ENCODE results near the gene FAM47E. TPM values are rescaled to one million over a fixed set of nuclear protein-coding genes. Genes with fewer than 3 reads are reported as not detected.
"Not testable (repeated sequence)": the region's sequence is repeated elsewhere in the genome, so short reads cannot be mapped to it uniquely, and the experiment has no call there.

FAM47E gene
- total RNA-seq, 4 donors from 2014 or later, result 0.56 to 6.8 (median 3.8) TPM

DNA sequence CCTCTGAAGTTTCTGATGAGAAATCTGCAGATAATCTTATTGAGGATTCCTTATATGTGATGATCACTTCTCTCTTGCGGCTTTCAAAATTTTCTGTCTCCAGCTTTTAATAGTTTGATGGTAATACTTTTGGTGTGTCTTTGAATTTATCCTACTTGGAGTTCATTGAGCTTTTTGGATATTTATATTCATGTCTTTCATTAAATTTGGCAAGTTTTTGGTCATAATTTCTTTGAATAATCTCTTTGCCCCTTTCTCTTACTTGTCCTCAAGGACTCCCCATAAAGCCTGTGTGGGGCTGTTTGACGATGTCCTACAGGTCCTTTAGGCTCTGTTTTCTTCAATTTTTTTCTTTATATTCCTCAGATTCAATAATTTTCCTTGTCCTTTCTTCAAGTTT is 11.3 kb upstream of the FAM47E start:
- peaks cover 6 to 33% of the 10 kb centered on the region in 2 donors for H3K4me1 ChIP-seq
- no peak for ATAC-seq
- in situ Hi-C loops (cut with MboI; ENCODE audit: low sequenced_read_pairs in 4 of 4), result loop anchor here in 2 of 4 donors (10.0 kb wide), 1 partner anchor 55 kb away; no protein-coding TSS in a partner anchor
- no peak overlapping the region for H3K27ac ChIP-seq
- H3K27me3 ChIP-seq, result no peaks in the 10 kb centered on the region
- intact Hi-C loops (cut with DNase I; ENCODE audit: low total_unique reads), result no loop called here
- peaks cover 0 to 7% (median 5%) of the 10 kb centered on the region in 3 donors for H3K9me3 ChIP-seq
- H3K4me3 ChIP-seq, result no peak overlapping the region
- DNase-seq, result no peak
- no peaks in the 10 kb centered on the region for H3K36me3 ChIP-seq
- no peak for TF ChIP-seq POLR2A (IDR thresholded peaks at IDR 0.05)
- TF ChIP-seq, protein P1, sequence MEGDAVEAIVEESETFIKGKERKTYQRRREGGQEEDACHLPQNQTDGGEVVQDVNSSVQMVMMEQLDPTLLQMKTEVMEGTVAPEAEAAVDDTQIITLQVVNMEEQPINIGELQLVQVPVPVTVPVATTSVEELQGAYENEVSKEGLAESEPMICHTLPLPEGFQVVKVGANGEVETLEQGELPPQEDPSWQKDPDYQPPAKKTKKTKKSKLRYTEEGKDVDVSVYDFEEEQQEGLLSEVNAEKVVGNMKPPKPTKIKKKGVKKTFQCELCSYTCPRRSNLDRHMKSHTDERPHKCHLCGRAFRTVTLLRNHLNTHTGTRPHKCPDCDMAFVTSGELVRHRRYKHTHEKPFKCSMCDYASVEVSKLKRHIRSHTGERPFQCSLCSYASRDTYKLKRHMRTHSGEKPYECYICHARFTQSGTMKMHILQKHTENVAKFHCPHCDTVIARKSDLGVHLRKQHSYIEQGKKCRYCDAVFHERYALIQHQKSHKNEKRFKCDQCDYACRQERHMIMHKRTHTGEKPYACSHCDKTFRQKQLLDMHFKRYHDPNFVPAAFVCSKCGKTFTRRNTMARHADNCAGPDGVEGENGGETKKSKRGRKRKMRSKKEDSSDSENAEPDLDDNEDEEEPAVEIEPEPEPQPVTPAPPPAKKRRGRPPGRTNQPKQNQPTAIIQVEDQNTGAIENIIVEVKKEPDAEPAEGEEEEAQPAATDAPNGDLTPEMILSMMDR (IDR thresholded peaks at IDR 0.05 in 4 of 5, conservative IDR thresholded peaks at IDR 0.05 in 1 of 5), result no peak

DNA sequence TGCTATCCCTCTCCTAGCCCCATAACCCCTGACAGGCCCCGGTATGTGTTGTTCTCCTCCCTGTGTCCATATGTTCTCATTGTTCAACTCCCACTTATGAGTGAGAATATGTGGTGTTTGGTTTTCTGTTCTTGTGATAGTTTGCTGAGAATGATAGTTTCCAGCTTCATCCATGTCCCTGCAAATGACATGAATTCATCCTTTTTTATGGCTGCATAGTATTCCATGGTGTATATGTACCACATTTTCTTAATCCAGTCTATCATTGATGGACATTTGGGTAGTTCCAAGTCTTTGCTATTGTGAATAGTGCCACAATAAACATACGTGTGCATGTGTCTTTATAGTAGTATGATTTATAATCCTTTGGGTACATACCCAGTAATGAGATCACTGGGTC is 7.6 kb upstream of the FAM47E start:
- in situ Hi-C loops (cut with MboI; ENCODE audit: low sequenced_read_pairs in 4 of 4) (loop anchor here in 2 of 4 donors (10.0 kb wide), 1 partner anchor 59 kb away; no protein-coding TSS in a partner anchor), intact Hi-C loops (cut with DNase I; ENCODE audit: low total_unique reads) (loop anchor here (2.0 kb wide), 1 partner anchor 63 kb away; no protein-coding TSS in a partner anchor)
- not testable (repeated sequence) for H3K27me3 ChIP-seq, H3K9me3 ChIP-seq, H3K4me3 ChIP-seq, DNase-seq, ATAC-seq, H3K27ac ChIP-seq, H3K36me3 ChIP-seq
- peaks cover 8 to 10% of the 10 kb centered on the region in 2 donors for H3K4me1 ChIP-seq

DNA sequence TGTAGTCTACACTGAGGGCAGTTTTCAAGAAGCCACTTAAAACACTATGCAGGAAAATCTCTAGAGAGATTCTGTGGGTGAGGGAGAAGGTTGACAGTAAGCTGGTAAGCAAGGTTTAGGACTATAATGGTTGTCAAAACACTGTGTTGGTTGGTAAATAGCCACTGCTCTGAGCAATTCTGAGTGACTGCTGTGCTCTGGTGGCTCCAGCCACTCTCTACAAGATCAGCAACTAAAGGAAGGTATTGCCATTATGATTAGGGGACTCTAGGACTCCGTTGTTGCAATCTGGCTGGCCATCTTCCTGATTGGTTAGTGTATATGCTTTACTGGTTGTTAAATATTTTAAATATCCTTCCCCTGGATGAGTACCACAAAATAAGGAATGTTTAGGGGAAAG is 5.5 kb upstream of the FAM47E start:
- in situ Hi-C loops (cut with MboI; ENCODE audit: low sequenced_read_pairs in 4 of 4) (loop anchor here in 2 of 4 donors (10.0 kb wide), 1 partner anchor 61 kb away; no protein-coding TSS in a partner anchor), intact Hi-C loops (cut with DNase I; ENCODE audit: low total_unique reads) (no loop called here)
- Histone ChIP-seq H3K36me3 (no peaks in the 10 kb centered on the region), H3K4me1 (peaks cover 8 to 15% of the 10 kb centered on the region in 2 donors), H3K27ac (no peak overlapping the region), H3K9me3 (no peaks in the 10 kb centered on the region), H3K27me3 (no peaks in the 10 kb centered on the region), H3K4me3 (no peak overlapping the region)
- TF ChIP-seq POLR2A (IDR thresholded peaks at IDR 0.05), result no peak
- TF ChIP-seq, protein P1 (IDR thresholded peaks at IDR 0.05 in 4 of 5, conservative IDR thresholded peaks at IDR 0.05 in 1 of 5), result peak in 3 of 5 experiments; percentile 19 to 32 (median 27)
- DNase-seq (no peak), ATAC-seq (peak; percentile 75 to 79)

DNA sequence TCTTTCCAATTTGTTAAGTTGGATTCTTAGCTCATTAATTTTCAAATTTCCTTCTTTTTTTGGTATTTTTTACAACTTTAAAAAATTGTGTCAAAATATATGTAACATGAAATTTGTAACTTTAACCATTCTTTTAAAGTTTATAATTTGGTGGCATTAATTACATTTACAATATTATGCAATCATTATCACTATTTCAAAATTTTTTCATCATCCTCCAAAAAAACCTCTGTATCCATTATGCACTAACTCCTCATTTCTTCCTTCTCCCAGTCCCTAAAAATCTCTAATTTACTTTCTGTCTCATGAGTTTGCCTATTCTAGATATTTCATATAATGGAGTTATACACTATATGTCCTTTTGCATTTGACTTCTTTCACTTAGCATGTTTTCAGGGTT is 4.7 kb upstream of the FAM47E start:
- in situ Hi-C loops (cut with MboI; ENCODE audit: low sequenced_read_pairs in 4 of 4), result loop anchor here in 2 of 4 donors (10.0 kb wide), 1 partner anchor 62 kb away; no protein-coding TSS in a partner anchor
- Histone ChIP-seq H3K27ac (no peak overlapping the region), H3K36me3 (no peaks in the 10 kb centered on the region), H3K4me3 (no peak overlapping the region), H3K9me3 (no peaks in the 10 kb centered on the region), H3K4me1 (peaks cover 9 to 17% of the 10 kb centered on the region in 2 donors), H3K27me3 (no peaks in the 10 kb centered on the region)
- DNase-seq (no peak), ATAC-seq (no peak)
- TF ChIP-seq POLR2A (IDR thresholded peaks at IDR 0.05), result no peak
- TF ChIP-seq, protein P1 (IDR thresholded peaks at IDR 0.05 in 4 of 5, conservative IDR thresholded peaks at IDR 0.05 in 1 of 5), result no peak
- intact Hi-C loops (cut with DNase I; ENCODE audit: low total_unique reads), result no loop called here

DNA sequence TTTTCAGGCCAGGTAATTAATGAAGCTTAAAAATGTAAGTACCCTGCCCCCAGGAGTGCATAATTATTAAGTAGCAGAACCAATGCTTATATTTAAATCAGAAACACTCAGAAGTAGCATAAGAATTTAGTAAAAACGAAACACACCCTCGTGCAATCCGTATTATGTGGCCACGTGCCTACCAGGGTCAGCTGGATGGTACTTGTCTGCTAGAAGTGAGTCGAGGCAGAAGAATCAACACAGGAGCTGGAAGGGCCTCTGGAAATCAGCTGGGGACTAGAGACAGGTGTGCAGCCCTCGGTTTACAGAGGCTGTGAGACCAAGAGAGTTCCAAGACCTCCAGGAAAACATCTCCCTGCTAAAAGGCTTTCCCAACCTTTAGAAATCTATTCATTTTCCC is 559 bp upstream of the FAM47E start:
- intact Hi-C loops (cut with DNase I; ENCODE audit: low total_unique reads) (loop anchor here (1.0 to 10.0 kb wide), 4 partner anchors 50 to 259 kb away; partner anchors contain the start of gene SDAD1), in situ Hi-C loops (cut with MboI; ENCODE audit: low sequenced_read_pairs in 4 of 4) (loop anchor here in 1 of 4 donors (25.0 kb wide), 1 partner anchor 261 kb away; no protein-coding TSS in a partner anchor)
- peak; percentile 59 to 77 for ATAC-seq
- DNase-seq, result peak in 1 of 2 donors; percentile 35
- peaks cover 4 to 8% of the 10 kb centered on the region in 2 donors for H3K4me1 ChIP-seq
- H3K36me3 ChIP-seq, result no peaks in the 10 kb centered on the region
- no peaks in the 10 kb centered on the region for H3K9me3 ChIP-seq
- peak overlapping the region; percentile 63 to 84 (median 65) for H3K4me3 ChIP-seq
- H3K27me3 ChIP-seq, result no peaks in the 10 kb centered on the region
- no peak for TF ChIP-seq POLR2A (IDR thresholded peaks at IDR 0.05)
- TF ChIP-seq, protein P1 (IDR thresholded peaks at IDR 0.05 in 4 of 5, conservative IDR thresholded peaks at IDR 0.05 in 1 of 5), result no peak
- H3K27ac ChIP-seq, result peak overlapping the region; percentile 73 to 90 (median 78)

Measured in gastrocnemius medialis (tissue), 4 donors.